CD14-positive monocyte (primary cell): ENCODE data around the gene WNT3. TPM values are rescaled to one million over a fixed set of nuclear protein-coding genes. Genes with fewer than 3 reads are reported as not detected.

Experiments
- DNase-seq, 3 donors: peaks; one replicate each; pipeline ENCODE4 v3.0.0-alpha.2; 2011 to 2022
- H2AFZ ChIP-seq: 2 replicates; pipeline ENCODE4 v1.6.0; 2012; ENCODE audit warnings: mild to moderate bottlenecking, low read depth, low read length, inconsistent platforms; ENCODE audit not compliant: insufficient read depth, poor library complexity, severe bottlenecking
- H3K27ac ChIP-seq, 2 donors: 1 replicate in 1 of 2; 2 replicates in 1 of 2; pipeline ENCODE4 v1.5.1; 2012 to 2013; ENCODE audit warnings: low read length in 2 of 2, control low read depth in 1 of 2, inconsistent platforms in 1 of 2, low read depth in 1 of 2, mild to moderate bottlenecking in 1 of 2
- H3K27me3 ChIP-seq, 2 donors: one replicate each; pipeline versions ENCODE4 v1.6.0 to v1.6.1; 2011 to 2013; ENCODE audit warnings: low read length in 2 of 2; ENCODE audit not compliant: control insufficient read depth in 2 of 2, insufficient read depth in 2 of 2
- H3K36me3 ChIP-seq, 2 donors: replicated peaks in 1 of 2; 1 replicate in 1 of 2; 2 replicates in 1 of 2; pipeline versions ENCODE4 v1.5.1 to v1.6.1; 2012 to 2013; ENCODE audit warnings: low read length in 2 of 2, control low read depth in 1 of 2, inconsistent platforms in 1 of 2, mild to moderate bottlenecking in 1 of 2; ENCODE audit not compliant: insufficient read depth in 2 of 2, control insufficient read depth in 1 of 2
- H3K4me1 ChIP-seq, 2 donors: 1 replicate in 1 of 2; 2 replicates in 1 of 2; pipeline versions ENCODE4 v1.5.1 to v1.6.1; 2012 to 2013; ENCODE audit warnings: low read length in 2 of 2, control low read depth in 1 of 2, inconsistent platforms in 1 of 2, mild to moderate bottlenecking in 1 of 2, moderate library complexity in 1 of 2; ENCODE audit not compliant: insufficient read depth in 2 of 2, control insufficient read depth in 1 of 2
- H3K4me2 ChIP-seq: replicated peaks from 2 replicates; pipeline ENCODE3; 2012; ENCODE audit warnings: low read length, moderate library complexity, mild to moderate bottlenecking; ENCODE audit not compliant: poor library complexity, severe bottlenecking; ENCODE audit errors: extremely low read depth
- H3K4me3 ChIP-seq, 3 experiments: fragments of 200-600 bp in 1 of 3; sonication (generic) in 1 of 3; replicated peaks in 1 of 3; 1 replicate in 2 of 3; 2 replicates in 1 of 3; pipeline ENCODE4 v1.5.1; 2011 to 2013; ENCODE audit warnings: low read length in 3 of 3, mild to moderate bottlenecking in 3 of 3, control low read depth in 2 of 3, low read depth in 2 of 3, inconsistent platforms in 1 of 3, moderate library complexity in 1 of 3
- H3K79me2 ChIP-seq: 2 replicates; pipeline ENCODE4 v1.6.0; 2012; ENCODE audit warnings: mild to moderate bottlenecking, control low read depth, inconsistent platforms, low read length, moderate library complexity; ENCODE audit not compliant: insufficient read depth
- H3K9ac ChIP-seq: 2 replicates; pipeline ENCODE4 v1.6.0; 2017; ENCODE audit warnings: low read length, mild to moderate bottlenecking; ENCODE audit not compliant: insufficient read depth, poor library complexity, severe bottlenecking
- H3K9me3 ChIP-seq, 2 donors: replicated peaks in 1 of 2; 1 replicate in 1 of 2; 2 replicates in 1 of 2; pipeline versions ENCODE4 v1.5.1 to v1.6.1; 2012 to 2013; ENCODE audit warnings: low read length in 2 of 2, control low read depth in 1 of 2; ENCODE audit not compliant: control insufficient read depth in 1 of 2, insufficient read depth in 1 of 2
- H4K20me1 ChIP-seq: 2 replicates; pipeline ENCODE4 v1.6.0; 2012; ENCODE audit warnings: mild to moderate bottlenecking, low read length, control low read depth, moderate library complexity; ENCODE audit not compliant: insufficient read depth
- H3K27ac Mint-ChIP-seq, 7 donors: one replicate each; pipeline ENCODE4 v1.8.0; 2020; ENCODE audit warnings: mild to moderate bottlenecking in 7 of 7, mixed read lengths in 7 of 7, moderate library complexity in 6 of 7, inconsistent platforms in 2 of 7
- H3K27me3 Mint-ChIP-seq, 3 donors: one replicate each; pipeline ENCODE4 v1.8.0; 2021 to 2022; ENCODE audit warnings: low read depth in 3 of 3, mild to moderate bottlenecking in 3 of 3, mixed read lengths in 3 of 3, moderate library complexity in 3 of 3, inconsistent platforms in 1 of 3
- H3K36me3 Mint-ChIP-seq, 2 donors: one replicate each; pipeline ENCODE4 v1.8.0; 2020; ENCODE audit warnings: mixed read lengths in 2 of 2, inconsistent platforms in 1 of 2, mild to moderate bottlenecking in 1 of 2
- H3K4me1 Mint-ChIP-seq: one replicate; pipeline ENCODE4 v1.8.0; 2020; ENCODE audit warnings: mild to moderate bottlenecking, mixed read lengths
- H3K4me3 Mint-ChIP-seq, 2 donors: one replicate each; pipeline ENCODE4 v1.8.0; 2020; ENCODE audit warnings: mild to moderate bottlenecking in 2 of 2, mixed read lengths in 2 of 2, moderate library complexity in 1 of 2
- H3K9me3 Mint-ChIP-seq, 7 donors: one replicate each; pipeline ENCODE4 v1.8.0; 2020 to 2022; ENCODE audit warnings: mixed read lengths in 7 of 7, mild to moderate bottlenecking in 6 of 7, moderate library complexity in 6 of 7, inconsistent platforms in 2 of 7
- WGBS: methylation state at CpG from one replicate; pipeline ENCODE4 v1.1.5; 2013; ENCODE audit warnings: missing lambda C conversion rate; ENCODE audit not compliant: insufficient coverage; 5-methylcytosine and 5-hydroxymethylcytosine counted together
- intact Hi-C, 2 donors: fragments of 100-400 bp; cut with micrococcal nuclease; formaldehyde crosslinking; loops; one replicate each; pipeline versions ENCODE4 v1.15.0 to v1.15.1; 2023
- polyA plus RNA-seq, 3 donors: library from polyadenylated mRNA; depleted of rRNA in 1 of 3; unstranded in 2 of 3; stranded (reverse) in 1 of 3; fragments of 300-500 nt in 2 of 3; fragments of >200 nt in 1 of 3; fragmentation: Illumina TruSeq in 2 of 3; gene quantifications; 1 replicate in 2 of 3; 2 replicates in 1 of 3; pipeline ENCODE4 v1.2.3, GENCODE V29; 2012 to 2021
- TF ChIP-seq, protein P1 (sequence below): fragments of 200-600 bp; IDR thresholded peaks from one replicate; pipeline ENCODE4 v1.8.0; 2022; ENCODE audit warnings: antibody characterized with exemption, mild to moderate bottlenecking

The WNT3 gene
- polyA plus RNA-seq, 3 donors: 0.01 TPM; not detected in 2

DNA sequence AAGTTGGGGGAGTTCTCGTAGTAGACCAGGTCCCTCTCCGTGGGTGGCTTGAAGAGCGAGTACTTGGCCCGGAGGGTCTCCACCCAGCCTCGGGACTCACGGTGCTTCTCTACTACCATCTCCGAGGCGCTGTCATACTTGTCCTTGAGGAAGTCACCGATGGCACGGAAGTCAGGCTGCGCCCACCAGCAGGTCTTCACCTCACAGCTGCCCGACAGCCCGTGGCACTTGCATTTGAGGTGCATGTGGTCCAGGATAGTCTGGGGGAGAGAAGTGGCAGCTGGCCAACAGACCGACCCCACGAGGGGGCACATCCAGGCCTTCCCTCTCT, 50.0 kb downstream of the WNT3 start:
- TF ChIP-seq, protein P1, sequence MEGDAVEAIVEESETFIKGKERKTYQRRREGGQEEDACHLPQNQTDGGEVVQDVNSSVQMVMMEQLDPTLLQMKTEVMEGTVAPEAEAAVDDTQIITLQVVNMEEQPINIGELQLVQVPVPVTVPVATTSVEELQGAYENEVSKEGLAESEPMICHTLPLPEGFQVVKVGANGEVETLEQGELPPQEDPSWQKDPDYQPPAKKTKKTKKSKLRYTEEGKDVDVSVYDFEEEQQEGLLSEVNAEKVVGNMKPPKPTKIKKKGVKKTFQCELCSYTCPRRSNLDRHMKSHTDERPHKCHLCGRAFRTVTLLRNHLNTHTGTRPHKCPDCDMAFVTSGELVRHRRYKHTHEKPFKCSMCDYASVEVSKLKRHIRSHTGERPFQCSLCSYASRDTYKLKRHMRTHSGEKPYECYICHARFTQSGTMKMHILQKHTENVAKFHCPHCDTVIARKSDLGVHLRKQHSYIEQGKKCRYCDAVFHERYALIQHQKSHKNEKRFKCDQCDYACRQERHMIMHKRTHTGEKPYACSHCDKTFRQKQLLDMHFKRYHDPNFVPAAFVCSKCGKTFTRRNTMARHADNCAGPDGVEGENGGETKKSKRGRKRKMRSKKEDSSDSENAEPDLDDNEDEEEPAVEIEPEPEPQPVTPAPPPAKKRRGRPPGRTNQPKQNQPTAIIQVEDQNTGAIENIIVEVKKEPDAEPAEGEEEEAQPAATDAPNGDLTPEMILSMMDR: no peak
- H2AFZ ChIP-seq: no peak overlapping the region
- no peak overlapping the region for H3K4me2 ChIP-seq
- Mint-ChIP-seq H3K27me3 (peaks cover 52 to 58% (median 55%) of the 10 kb centered on the region in 3 donors), H3K36me3 (no peaks in the 10 kb centered on the region), H3K4me1 (peaks cover 19% of the 10 kb centered on the region), H3K27ac (no peak overlapping the region), H3K9me3 (peaks cover 0 to 12% (median 7%) of the 10 kb centered on the region in 7 donors), H3K4me3 (peak overlapping the region in 1 of 2 donors; percentile 80)
- H3K4me1 ChIP-seq: peaks cover 16 to 22% of the 10 kb centered on the region in 2 donors
- intact Hi-C loops: no loop called here
- H3K36me3 ChIP-seq: no peaks in the 10 kb centered on the region
- peaks cover 0 to 16% of the 10 kb centered on the region in 2 donors for H3K9me3 ChIP-seq
- H3K27me3 ChIP-seq: peaks cover 25 to 48% of the 10 kb centered on the region in 2 donors
- DNase-seq: no peak
- whole genome bisulfite sequencing: 91% methylated on average over 6 of the region's 15 CpGs
- no peaks in the 10 kb centered on the region for H4K20me1 ChIP-seq
- no peak overlapping the region for H3K9ac ChIP-seq
- H3K79me2 ChIP-seq: no peaks in the 10 kb centered on the region
- H3K4me3 ChIP-seq: no peak overlapping the region
- no peak overlapping the region for H3K27ac ChIP-seq

DNA sequence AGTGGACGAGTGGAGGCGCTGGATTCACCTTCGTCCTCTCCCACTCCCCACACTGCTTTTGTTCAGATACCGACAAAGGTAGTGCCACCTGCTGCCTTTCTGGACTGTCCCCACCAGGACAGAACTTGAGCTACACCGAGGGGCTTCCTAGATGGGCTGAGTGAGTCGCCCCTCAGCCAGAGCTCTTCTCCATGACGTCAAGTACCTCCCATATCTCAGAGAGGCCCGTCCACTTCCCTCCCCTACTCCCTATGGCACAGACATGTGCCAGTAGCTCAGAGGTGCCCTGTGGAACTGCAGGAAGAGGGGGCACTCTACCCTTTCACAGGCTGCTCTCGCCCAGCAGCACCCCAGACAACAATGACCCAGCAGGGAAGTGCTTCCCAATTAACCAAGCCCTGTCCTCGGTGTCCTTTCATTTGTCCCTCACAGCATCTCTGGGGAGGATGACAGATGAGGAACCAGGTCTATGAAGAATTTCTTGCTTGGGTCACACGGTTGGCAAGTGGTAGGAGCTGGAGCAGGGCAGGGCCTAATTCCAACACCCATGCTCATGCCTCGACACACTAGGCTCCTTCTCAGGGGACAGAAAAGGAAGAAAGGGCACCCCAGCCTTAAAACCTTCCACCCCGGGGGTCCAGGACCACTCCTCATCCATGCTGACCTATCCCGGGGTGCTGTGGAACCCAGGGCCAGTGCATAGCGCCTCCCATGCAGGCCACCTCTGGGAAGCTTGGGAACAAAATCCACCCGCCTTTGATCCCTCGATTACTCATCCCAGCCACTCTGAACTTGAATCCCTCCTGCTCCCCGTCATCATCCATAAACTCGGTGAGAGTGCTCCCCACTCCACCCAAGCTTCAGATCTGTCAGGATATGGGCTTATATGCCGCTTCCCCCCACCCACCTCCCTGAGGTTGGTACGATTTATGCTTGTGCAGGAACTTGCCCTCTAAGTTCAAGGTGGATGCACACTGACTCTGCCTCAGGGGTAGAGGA, 51.7 kb downstream of the WNT3 start:
- Histone ChIP-seq H4K20me1 (no peaks in the 10 kb centered on the region), H3K4me1 (peaks cover 11 to 15% of the 10 kb centered on the region in 2 donors), H3K9ac (no peak overlapping the region), H3K36me3 (no peaks in the 10 kb centered on the region), H3K27ac (no peak overlapping the region), H3K4me3 (no peak overlapping the region), H3K27me3 (peaks cover 12 to 31% of the 10 kb centered on the region in 2 donors), H2AFZ (no peak overlapping the region), H3K79me2 (no peaks in the 10 kb centered on the region), H3K4me2 (no peak overlapping the region), H3K9me3 (peaks cover 0 to 12% of the 10 kb centered on the region in 2 donors)
- H3K9me3 Mint-ChIP-seq: peaks cover 0 to 5% (median 4%) of the 10 kb centered on the region in 7 donors
- DNase-seq: no peak
- TF ChIP-seq, protein P1: no peak
- peak overlapping the region in 1 of 7 donors; percentile 35 for H3K27ac Mint-ChIP-seq
- peaks cover 0 to 5% of the 10 kb centered on the region in 2 donors for H3K36me3 Mint-ChIP-seq
- peaks cover 35 to 40% (median 39%) of the 10 kb centered on the region in 3 donors for H3K27me3 Mint-ChIP-seq
- intact Hi-C loops: no loop called here
- WGBS: 95% methylated on average over 15 of the region's 21 CpGs
- peak overlapping the region in 1 of 2 donors; percentile 3 for H3K4me3 Mint-ChIP-seq
- peaks cover 11% of the 10 kb centered on the region for H3K4me1 Mint-ChIP-seq
